Astrocyte (in vitro differentiated cells and primary cell): ENCODE measurements around the gene METTL22.

Experiments used
- EZH2 ChIP-seq: IDR thresholded peaks from 2 replicates; pipeline ENCODE4 v1.6.1; 2012; ENCODE audit warnings: mild to moderate bottlenecking, low read length, inconsistent platforms; ENCODE audit not compliant: insufficient read depth
- TF ChIP-seq, protein P1 (sequence below): IDR thresholded peaks from 2 replicates; pipeline ENCODE4 v1.5.1; 2011; ENCODE audit warnings: low read depth, mild to moderate bottlenecking, inconsistent platforms, low read length, moderate library complexity; ENCODE audit not compliant: insufficient read depth

- TF ChIP-seq, protein P1, sequence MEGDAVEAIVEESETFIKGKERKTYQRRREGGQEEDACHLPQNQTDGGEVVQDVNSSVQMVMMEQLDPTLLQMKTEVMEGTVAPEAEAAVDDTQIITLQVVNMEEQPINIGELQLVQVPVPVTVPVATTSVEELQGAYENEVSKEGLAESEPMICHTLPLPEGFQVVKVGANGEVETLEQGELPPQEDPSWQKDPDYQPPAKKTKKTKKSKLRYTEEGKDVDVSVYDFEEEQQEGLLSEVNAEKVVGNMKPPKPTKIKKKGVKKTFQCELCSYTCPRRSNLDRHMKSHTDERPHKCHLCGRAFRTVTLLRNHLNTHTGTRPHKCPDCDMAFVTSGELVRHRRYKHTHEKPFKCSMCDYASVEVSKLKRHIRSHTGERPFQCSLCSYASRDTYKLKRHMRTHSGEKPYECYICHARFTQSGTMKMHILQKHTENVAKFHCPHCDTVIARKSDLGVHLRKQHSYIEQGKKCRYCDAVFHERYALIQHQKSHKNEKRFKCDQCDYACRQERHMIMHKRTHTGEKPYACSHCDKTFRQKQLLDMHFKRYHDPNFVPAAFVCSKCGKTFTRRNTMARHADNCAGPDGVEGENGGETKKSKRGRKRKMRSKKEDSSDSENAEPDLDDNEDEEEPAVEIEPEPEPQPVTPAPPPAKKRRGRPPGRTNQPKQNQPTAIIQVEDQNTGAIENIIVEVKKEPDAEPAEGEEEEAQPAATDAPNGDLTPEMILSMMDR: no peak
- TF ChIP-seq EZH2: no peak
Measured at GRCh38 chr16:8588682-8589056, 32.8 kb upstream of the METTL22 start.
